NCI-H446 (cell line): Measurements from ENCODE around the gene LMTK3.

Experiments
- DNase-seq, 2 experiments: peaks; one replicate each; lab custom pipeline; 2025; lab: John Stamatoyannopoulos, UW

The LMTK3 gene

GRCh38 chr19:48471836-48472235 lies 39.8 kb downstream of the LMTK3 start:
- no peak for DNase-seq

DNA sequence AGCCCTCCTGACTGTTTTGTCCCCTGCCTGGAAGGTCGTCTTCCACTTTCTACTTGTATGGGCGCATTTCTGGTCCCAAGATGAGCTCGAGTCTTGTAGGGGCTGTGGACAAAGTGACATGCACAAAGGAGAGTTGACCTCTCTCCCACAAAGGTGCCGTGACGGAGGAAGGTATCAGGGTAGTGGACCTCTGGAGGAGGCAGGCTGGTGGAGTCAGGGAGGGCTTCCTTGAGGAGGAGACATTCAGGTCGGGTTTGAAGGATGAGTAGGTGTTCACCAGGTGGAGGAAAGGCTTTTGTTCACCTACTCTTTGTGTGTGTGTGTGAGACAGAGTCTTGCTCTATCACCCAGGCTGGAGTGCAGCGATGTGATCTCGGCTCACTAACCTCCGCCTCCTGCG lies 40.8 kb downstream of the LMTK3 start:
- no peak for DNase-seq

DNA sequence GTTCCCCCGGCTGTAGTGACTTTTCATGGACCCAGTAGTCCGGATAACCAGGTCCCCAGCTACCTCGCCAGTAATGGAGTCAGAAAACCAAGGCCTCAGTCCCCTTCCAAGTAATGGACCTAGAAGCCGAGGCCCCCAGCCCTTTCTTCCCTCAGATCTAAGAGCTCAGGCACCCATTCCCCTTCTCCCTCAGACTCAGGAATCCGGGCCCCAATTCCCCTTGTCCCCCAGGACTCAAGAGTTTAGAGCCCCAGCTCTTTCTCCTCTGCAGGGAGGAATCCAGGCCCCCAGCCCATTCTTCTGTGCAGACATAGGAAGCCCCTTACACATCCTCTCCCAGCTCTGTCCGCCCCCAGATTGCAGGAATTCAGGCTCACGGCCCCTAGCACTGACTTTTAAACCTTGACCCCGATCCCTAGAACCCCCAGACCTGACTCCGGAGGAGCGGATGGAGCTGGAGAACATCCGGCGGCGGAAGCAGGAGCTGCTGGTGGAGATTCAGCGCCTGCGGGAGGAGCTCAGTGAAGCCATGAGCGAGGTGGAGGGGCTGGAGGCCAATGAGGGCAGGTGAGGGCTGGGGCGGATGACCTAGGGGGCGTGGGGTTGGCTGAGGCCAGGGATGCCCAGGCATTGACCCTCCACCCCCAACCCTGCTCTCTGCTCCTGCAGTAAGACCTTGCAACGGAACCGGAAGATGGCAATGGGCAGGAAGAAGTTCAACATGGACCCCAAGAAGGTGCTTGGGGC lies 41.5 kb downstream of the LMTK3 start:
- no peak for DNase-seq

DNA sequence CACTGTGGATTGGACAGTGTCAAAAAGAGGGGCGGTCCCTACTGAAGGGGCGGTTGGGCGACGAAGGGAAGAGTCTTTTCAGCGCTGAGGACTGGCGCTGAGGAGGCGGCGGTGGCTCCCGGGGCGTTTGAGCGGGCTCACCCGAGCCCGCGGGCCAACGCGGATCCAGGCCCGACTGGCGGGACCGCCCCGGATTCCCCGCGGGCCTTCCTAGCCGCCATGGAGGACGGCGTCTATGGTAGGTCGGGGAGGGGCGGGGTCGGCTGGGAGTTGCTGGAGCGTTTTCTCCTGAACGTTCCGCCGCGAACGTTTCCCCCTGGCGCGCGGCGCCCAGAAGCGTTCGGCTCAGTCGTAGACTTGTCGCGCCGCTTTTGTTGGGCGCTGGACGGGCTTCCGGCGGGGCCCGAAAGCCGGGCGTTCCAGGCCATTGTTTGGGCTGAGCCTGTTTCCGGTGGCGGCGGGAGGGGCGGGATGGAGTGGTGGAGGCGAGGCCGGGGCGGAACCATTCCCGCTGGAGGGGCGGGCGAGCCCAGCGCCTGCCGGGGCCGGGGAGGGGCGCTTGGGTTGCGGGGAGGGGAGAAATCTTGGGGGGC lies 42.2 kb downstream of the LMTK3 start, which contains the start of gene CYTH2:
Gene CYTH2, plus strand, starts transcription at position 81 of the 593 bp plus-strand sequence. Its CDS starts 139 bp downstream, at position 220.
- DNase-seq = peak; percentile 59 to 78

DNA sequence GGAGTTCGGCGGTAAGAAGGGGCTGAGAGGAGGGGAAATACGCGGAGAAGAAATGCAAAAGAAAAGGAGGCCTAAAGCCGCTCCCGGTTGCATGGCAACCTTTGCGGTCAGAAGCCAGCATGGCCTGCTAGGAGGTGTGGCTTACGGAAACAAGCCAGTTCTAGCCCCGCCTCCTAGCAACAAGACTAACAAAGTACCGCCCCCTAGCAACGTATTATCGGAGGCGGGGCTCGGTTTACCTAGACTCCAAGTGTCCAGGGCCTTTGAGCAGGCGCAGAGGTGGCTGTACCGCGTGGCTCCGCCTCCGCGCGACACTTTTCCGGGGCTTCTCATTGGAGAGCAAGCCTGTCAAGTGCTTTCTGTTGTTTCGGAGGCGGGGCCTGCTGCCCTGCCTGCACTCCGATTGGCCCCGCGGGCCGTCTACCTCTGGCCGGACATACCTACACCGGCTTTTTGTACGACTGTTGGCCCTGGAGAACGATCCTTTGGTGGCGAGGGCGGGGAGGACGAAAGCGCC lies 42.8 kb downstream of the LMTK3 start:
- DNase-seq = peak; percentile 99 to 100

GRCh38 chr19:48466561-48467325 lies 44.9 kb downstream of the LMTK3 start:
- DNase-seq = peak in 1 of 2 experiments; percentile 22

GRCh38 chr19:48465215-48465614 lies 46.4 kb downstream of the LMTK3 start:
- no peak for DNase-seq

DNA sequence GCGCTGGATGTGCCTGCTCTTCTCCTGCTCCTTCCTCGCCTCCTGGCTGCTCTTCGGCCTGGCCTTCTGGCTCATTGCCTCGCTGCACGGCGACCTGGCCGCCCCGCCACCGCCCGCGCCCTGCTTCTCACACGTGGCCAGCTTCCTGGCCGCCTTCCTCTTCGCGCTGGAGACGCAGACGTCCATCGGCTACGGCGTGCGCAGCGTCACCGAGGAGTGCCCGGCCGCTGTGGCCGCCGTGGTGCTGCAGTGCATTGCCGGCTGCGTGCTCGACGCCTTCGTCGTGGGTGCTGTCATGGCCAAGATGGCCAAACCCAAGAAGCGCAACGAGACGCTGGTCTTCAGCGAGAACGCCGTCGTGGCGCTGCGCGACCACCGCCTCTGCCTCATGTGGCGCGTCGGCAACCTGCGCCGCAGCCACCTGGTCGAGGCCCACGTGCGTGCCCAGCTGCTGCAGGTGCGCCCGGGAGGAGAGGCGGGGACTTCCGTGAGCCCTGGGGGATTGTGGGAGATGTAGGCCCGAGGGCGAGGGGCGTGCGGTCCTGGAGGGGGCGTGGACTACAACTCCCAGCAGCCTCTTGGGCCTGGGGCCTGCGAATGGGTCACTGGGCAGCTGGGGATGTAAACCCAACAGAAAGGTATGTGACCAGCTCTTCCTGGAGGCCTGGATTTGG lies 49.5 kb downstream of the LMTK3 start:
- DNase-seq = no peak

- no peak for DNase-seq
Observed at GRCh38 chr19:48461651-48461981, 50.0 kb downstream of the LMTK3 start.

GRCh38 chr19:48458016-48458415 lies 53.6 kb downstream of the LMTK3 start:
- no peak for DNase-seq

DNA sequence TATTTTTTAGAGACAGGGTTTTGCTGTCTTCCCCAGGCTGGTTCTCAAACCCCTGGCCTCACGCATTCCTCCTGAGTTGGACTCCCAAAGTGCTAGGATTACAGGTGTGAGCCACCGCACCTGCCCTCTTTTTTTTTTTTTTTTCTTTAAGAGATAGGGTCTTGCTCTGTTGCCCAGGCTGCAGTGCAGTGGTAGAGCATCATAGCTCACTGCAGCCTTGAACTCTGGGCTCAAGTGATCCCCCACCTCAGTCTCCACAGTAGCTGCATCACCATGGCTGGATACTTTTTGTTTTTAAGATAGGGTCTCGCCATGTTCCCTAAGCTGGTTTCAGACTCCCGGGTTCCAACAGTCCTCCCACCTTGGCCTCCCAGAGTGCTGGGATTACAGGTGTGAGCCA lies 54.8 kb downstream of the LMTK3 start:
- no peak for DNase-seq

DNA sequence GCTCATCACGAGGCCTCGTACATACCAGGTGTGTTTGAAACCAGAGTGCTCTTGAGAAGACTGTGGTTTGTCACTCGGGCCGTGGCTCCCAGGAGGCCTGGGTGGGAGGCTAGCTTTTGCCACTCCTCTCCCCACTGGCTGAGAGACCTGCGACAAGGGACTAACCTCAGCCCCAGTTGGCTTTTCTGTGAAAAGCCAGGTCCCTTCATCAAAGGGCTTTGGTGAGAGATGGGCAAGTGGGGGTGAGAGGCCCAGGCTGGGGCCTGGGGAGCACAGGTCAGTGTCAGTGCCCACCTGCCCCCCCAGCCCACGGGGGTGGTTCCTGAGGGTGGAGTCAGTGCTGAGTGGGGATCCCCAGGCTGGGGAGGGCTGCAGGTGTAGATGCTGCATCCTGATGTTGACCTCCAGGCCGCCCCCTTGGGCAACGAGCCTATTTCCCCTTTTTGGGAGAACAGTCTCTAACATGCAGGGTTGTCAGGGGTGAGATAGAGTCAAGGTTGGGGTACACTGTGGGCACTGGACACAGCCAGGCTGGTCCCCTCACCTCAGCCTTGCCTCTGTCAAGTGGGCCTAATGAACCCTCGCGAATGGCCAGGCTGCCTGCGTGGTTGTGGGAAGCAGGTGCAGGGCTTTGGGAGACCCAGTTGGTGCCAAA lies 55.6 kb downstream of the LMTK3 start:
- no peak for DNase-seq

GRCh38 chr19:48455171-48455907 lies 56.3 kb downstream of the LMTK3 start, which contains the start of gene KCNJ14:
TSS of gene KCNJ14 (plus strand) at chr19:48455574. CDS start at chr19:48461725, 6,151 bp downstream.
- DNase-seq = no peak

- no peak for DNase-seq
Observed at GRCh38 chr19:48454150-48454730, 57.4 kb downstream of the LMTK3 start.

DNA sequence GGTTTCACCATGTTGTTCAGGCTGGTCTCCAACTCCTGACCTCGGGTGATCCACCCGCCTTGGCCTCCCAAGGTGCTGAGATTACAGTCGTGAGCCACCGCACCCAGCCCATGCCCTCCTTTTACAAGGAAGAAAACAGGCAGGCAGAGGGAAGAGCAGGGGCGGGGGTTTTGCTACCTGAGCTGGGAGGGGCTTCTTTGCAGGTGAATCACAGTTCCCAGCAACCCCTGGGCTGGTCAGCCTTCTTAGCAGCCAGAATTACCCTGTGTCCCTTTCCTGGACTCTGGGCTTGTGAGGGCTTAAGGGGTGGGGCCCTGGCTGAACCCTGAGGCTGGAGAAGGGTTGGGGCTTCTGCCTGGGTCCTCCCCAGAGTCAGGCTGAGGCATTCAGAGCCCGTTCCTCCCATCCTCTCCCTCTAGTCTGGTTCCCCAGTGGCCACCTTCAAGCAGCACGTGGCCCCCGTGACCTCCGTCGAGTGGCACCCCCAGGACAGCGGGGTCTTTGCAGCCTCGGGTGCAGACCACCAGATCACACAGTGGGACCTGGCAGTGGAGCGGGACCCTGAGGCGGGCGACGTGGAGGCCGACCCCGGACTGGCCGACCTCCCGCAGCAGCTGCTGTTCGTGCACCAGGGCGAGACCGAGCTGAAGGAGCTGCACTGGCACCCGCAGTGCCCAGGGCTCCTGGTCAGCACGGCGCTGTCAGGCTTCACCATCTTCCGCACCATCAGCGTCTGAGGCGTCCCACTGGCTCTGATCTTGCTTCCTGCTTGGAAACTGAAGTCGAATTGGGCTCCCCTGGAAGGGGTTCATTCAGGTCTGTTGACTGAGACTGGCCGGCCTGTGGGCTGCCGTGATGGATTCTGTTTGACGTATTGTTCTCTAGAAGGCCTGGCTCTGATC lies 59.1 kb downstream of the LMTK3 start:
- DNase-seq = no peak

DNA sequence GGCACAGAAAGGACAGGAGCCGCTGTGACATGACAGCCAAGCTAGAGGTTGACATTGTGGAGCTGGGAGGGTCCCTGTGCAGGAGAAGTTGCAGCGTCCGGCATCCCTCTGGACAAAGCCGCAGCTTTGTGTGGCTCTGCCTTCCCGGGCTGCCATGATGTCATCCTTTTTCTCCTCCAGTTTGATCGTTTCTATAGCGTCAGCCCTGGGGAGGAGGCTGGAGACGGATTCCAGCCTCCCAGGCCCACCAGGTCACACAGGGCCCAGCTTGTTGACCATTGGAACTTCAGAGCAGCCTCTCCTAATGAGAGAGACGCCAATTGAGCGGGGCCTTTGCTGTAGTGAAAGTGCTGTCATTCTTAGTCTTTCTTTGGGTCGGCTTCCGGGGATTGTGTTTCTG lies 60.0 kb downstream of the LMTK3 start:
- no peak for DNase-seq

- no peak for DNase-seq
Observed at GRCh38 chr19:48450863-48451262, 60.8 kb downstream of the LMTK3 start.

DNA sequence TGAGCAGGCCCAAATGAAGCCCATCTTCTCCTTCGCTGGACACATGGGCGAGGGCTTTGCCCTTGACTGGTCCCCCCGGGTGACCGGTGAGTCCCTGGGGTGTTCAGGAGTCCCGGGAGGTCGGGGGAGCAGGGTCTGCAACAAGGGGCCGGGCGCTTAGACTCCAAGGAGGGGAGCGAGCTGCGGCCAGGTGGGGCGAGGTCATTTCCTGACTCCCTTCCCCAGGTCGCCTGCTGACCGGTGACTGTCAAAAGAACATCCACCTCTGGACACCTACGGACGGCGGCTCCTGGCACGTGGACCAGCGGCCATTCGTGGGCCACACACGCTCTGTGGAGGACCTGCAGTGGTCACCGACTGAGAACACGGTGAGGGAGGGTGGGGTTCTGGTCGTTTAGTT lies 61.2 kb downstream of the LMTK3 start:
- DNase-seq = no peak

- no peak for DNase-seq
Observed at GRCh38 chr19:48448563-48448962, 63.1 kb downstream of the LMTK3 start.
